ENCODE results near the gene SORL1. TPM values are rescaled to one million over a fixed set of nuclear protein-coding genes. Genes with fewer than 3 reads are reported as not detected.

The SORL1 gene
- total and polyA plus RNA-seq, 9 of the 15 experiments (the other 6 are each of a cell fraction or from before 2014, with no cell fraction given), result 0.01 to 0.66 TPM; not detected in 7

- TF ChIP-seq AFF1 (IDR thresholded peaks at IDR 0.05; ENCODE audit: low read depth in 1 of 2, partially characterized antibody in 2 of 2) (no peak), ZNF507 (tag; conservative IDR thresholded peaks at IDR 0.05) (no peak), SAFB2 (IDR thresholded peaks at IDR 0.05; ENCODE audit: borderline replicate concordance, low read depth, low read length, severe bottlenecking) (no peak), EP300 (IDR thresholded peaks at IDR 0.05; ENCODE audit: low read length) (no peak), ZC3H11A (IDR thresholded peaks at IDR 0.05; ENCODE audit: low read depth, low read length) (no peak), ELF4 (CRISPR knock-in tag; IDR thresholded peaks at IDR 0.05) (no peak), RBM14 (IDR thresholded peaks at IDR 0.05; ENCODE audit: borderline replicate concordance, insufficient read depth, low read depth, low read length) (no peak), SRSF7 (optimal IDR thresholded peaks at IDR 0.05; ENCODE audit: low read depth, low read length) (no peak), FOXP4 (CRISPR knock-in tag; IDR thresholded peaks at IDR 0.05; ENCODE audit: borderline replicate concordance) (no peak), SMAD3 (CRISPR knock-in tag; conservative IDR thresholded peaks at IDR 0.05) (no peak), HEY1 (CRISPR knock-in tag; IDR thresholded peaks at IDR 0.05; ENCODE audit: borderline replicate concordance) (no peak), MTF1 (CRISPR knock-in tag; IDR thresholded peaks at IDR 0.05; ENCODE audit: borderline replicate concordance) (no peak), ARID3B (CRISPR knock-in tag; IDR thresholded peaks at IDR 0.05; ENCODE audit: borderline replicate concordance) (no peak), ETV1 (tag; conservative IDR thresholded peaks at IDR 0.05; ENCODE audit: low read depth) (no peak), ZNF511 (CRISPR knock-in tag; IDR thresholded peaks at IDR 0.05) (no peak)
Observed at GRCh38 chr11:121552154-121552553, 100.0 kb downstream of the SORL1 start (continued).
